ENCODE results near the gene PSMB7.
A peak's percentile ranks its signal among the peaks of the same experiment; 100 is the strongest.

The PSMB7 gene

DNA sequence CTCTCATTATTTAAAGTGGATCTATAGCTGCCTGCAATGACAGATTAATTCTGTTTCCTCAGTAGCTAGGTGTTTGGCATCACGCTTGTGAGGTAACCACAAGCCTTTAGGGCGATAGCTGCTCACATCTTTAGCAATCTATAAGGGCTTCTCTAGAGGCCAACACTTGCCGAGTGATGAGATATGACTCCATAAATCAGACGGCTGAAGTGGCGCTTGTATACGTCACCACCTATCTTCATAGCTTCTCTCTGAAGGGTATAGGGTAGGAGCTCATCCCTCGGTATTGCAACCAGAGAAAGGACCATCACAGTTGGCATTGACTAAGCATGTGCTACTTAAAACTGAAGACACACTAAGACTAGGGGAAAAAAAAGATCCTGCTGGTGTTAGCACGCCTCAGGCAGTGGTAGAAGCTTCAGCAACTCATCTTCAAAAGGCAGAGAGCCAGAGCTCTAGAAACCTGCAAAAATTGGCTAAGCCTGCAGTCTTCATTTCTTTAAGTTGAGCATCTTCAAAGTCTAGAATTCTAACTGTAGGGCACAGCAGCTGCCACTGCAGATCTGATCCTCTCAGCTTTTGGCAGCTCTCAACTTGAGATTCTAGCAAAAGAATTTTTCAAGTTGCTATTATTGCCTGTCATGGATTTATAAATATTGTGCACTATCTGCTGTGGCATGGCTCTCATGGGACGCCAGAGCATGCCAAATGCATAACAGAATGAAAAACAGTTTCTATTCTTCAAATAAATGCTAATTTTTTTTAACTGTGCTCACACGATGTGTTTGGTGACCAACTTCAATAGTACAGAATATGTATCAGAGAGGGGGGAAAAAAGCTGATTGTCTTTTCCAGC, 37.5 kb downstream of the PSMB7 start:
- no peak for DNase-seq

DNA sequence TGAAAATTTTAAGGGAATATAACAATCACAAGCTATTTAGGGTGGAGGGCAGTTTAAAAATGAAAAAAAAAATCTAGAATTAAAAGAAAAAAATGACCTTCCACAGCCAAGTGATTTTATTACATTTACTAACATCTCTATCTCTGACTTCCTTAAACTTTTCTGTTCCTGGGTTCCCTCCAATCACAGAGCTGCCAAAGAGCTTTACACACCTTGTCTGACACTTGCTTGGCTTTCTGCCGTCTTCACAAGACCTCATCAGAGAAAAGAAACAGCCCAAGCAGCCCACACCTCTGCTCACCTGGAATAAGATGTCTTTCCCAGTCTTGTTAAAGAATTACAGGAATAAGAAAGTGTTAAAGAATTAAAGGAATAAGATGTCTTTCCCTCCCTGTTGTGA, 38.9 kb downstream of the PSMB7 start:
- DNase-seq, result no peak

DNA sequence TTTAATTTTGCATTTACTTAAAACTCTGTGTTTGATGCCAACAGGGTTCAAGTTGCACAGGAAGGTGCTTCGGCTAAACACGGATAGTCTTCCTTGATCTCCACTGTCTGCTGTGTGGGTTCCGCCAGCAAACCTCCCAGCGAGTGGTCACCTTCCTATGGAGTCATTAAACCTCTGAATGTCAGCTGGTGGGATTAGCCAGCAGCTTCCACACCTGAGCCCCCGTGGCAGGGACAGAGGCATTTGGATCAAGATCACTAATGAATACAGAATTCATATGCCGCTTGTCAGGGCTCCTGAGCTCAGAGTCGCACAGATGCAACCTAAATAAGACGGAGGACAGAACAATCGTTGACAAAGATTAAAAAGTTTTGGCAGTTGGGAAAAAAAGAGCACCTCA, 39.5 kb downstream of the PSMB7 start:
- DNase-seq, result no peak

DNA sequence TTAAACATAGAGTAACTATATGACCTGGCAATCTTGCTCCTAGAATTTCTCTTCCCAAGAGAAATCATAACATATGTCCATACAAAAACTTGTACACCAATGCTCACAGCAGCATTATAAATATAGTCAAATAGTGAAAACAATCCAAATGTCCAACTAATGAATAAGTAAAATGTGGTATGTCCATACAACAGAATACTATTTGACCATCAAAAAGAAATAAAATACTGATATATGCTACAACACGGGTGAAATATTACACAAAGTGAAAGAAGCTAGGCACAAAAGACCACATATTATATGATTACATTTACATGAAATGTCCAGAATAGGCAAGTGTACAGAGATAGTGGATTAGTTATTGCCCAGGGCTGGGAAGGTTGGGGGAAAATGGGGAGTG, 41.4 kb downstream of the PSMB7 start:
- no peak for DNase-seq

- DNase-seq, result no peak
Measured at GRCh38 chr9:124373386-124373785, 41.9 kb downstream of the PSMB7 start.

- DNase-seq, result peak in 1 of 3 donors; percentile 25
Measured at GRCh38 chr9:124372038-124372437, 43.2 kb downstream of the PSMB7 start.

DNA sequence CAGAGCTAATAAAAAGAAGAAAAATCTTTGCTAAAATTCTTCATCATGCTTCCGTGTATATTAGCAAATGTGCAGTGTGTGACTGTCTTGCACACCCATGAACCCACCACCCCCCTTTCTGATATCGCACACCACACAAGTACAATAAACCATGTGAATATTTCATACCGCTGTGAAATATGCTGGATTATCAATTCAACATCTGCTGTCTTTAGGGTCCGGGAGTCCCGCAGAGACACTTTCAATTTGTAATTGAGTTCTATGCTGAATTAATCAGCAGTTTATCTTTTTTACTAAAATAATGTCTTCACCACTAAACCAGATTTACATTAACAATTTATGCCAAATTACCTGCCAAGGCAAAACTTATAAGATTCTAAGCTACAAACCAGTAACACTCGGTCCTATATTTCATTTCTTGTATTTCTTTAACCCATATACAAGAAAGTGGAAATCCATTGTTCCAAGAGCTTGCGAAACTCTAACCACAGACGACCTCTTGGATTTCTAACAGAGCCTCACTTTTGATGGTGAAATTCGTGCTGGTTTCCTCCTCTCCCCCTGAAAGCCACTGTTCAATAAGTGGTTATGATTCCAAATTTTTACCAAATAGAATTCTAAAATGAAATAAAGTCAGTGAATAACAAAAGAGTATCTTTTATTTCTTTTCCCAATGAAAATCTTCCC, 44.2 kb downstream of the PSMB7 start:
- peak in 2 of 3 donors; percentile 34 to 39 for DNase-seq

DNA sequence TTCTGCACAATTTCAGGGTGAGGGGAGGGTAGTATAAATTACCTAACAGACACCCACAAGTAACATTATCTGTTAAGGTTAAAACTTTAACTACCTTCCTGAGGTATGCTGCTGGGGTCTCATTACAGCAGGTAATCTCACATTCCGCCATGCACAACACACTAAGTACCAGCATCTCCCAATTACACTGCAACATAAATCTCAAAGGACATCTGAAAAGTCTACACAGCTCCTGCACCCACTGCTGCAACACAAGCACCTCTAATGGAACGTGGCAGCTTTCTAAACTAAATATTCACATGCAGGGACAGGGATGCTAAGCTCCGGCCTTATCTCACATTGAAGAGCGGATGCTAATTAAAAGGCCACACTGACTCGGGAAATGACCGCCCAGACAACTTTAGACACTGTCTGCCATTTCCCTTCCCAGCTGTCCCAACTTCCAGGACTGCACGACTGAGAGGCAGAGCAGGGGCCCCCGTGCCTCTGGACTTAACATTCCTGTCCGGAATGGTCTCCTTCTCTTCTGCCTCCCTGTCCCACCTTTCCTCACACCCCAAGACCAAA, 45.9 kb downstream of the PSMB7 start:
- no peak for DNase-seq

- DNase-seq, result no peak
Measured at GRCh38 chr9:124368692-124369091, 46.5 kb downstream of the PSMB7 start.

GRCh38 chr9:124366476-124367220, 48.6 kb downstream of the PSMB7 start:
- peak; percentile 38 to 61 (median 41) for DNase-seq

DNA sequence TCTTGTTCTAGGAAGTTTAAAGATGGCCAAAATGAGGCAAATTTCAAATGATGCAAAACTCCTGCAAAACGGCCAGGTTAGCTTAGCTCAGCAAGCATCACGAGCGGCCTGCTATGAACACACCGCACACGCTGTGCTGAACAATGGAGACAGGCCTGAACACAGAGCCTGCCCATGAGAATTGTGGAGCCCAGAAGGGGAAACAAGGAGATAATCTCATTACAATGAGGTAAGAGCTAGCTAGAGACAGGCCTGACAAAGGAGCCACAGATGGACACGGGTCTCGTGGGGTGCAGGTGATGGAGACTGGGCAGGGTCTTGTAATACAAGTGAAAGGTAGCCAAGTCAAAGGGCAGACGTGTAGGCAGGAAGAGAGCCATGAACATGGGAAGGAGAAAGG, 50.2 kb downstream of the PSMB7 start:
- DNase-seq, result no peak

GRCh38 chr9:124364141-124364540, 51.1 kb downstream of the PSMB7 start:
- DNase-seq, result no peak

GRCh38 chr9:124363326-124364096, 51.7 kb downstream of the PSMB7 start:
- DNase-seq, result no peak

DNA sequence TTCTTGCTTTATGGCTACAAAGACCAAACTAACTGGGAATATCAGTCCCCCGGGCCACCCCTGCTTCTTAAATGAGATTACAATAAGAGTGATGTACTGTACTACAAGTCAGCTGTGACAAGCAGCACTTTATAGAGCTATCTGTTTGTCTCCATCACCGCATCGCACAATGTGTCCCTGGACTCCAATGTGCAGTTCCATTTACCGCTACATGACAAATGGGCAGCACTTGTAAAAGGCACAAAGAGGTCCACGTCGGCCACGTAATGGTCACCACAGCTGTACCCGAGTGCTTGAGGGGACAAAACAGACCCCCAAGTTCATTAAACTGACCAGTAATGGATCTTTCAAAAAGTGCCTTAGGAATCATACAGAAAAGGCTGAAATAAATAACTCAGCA, 54.1 kb downstream of the PSMB7 start:
- DNase-seq, result no peak

GRCh38 chr9:124359855-124360678, 55.2 kb downstream of the PSMB7 start:
- DNase-seq, result no peak

- no peak for DNase-seq
Measured at GRCh38 chr9:124359426-124359825, 55.8 kb downstream of the PSMB7 start.

- no peak for DNase-seq
Measured at GRCh38 chr9:124358631-124359030, 56.6 kb downstream of the PSMB7 start.

- no peak for DNase-seq
Measured at GRCh38 chr9:124357721-124358361, 57.4 kb downstream of the PSMB7 start.

- DNase-seq, result no peak
Measured at GRCh38 chr9:124356745-124357390, 58.4 kb downstream of the PSMB7 start.

DNA sequence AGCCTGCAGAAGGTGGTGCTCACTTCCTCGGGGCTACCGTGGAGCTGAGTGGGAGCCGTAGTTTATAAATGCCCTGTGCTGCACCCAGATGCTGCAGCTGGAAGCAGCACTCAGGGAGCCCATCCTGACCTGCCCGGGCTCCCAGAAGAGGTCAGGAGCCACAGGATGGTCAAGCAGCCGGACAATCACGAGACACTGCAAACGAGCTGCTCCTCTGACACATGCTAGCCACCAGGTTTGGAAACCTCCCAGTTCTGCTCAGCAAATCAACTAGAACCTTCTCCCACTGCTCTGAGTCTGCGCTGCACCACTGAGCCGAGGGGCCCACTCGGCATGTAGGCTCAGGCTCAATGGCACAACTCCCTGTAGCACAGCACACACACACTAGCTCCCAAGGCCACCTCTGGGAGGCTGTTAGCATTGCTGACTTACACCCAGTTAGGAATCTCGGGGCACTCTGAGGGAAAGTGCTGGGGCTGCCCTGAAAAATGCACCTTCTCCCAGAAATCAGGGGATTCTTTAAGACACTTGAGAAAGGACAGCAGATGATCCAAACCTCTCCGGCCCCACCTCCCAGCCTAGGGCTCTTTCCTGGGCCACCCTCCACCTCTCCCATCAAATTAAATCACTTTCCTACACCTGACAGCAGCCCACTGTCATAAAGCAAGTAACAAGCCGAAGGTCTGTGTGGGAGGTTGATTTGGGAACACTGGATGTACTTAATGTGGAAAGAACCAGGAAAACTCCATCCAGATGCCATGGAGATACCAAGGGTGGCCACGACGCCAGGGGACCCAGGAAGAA, 59.1 kb downstream of the PSMB7 start:
- DNase-seq, result no peak

All from suppressor macrophage treated with lipopolysaccharide for 1 hour (primary cell).